Activated CD8-positive, alpha-beta T cell treated with anti-CD3 and anti-CD28 coated beads, Interleukin-2, amount 10 ng/mL, durations not matched to agents 7 days and 5 days (primary cell): Measurements from ENCODE around the gene DNAH17. TPM values are rescaled to one million over a fixed set of nuclear protein-coding genes. Genes with fewer than 3 reads are reported as not detected.

Experiments
- ATAC-seq: fragments of 150-1000 bp; cut with Tn5 transposase; one replicate; pipeline ENCODE4 v1.10.0; 2021; ENCODE audit warnings: moderate library complexity
- CTCF ChIA-PET: fragments of 350-600 bp; sonication (Branson Sonifier 250); formaldehyde crosslinking; loops from one replicate; lab custom pipeline; 2021; ENCODE audit warnings: antibody characterized with exemption; lab: Charles Lee
- POLR2A ChIA-PET: fragments of 350-600 bp; sonication (Branson Sonifier 250); formaldehyde crosslinking; loops from one replicate; lab custom pipeline; 2021; ENCODE audit warnings: antibody characterized with exemption; lab: Charles Lee
- DNase-seq: peaks from one replicate; pipeline ENCODE4 v3.0.0-alpha.2; 2020
- H3K27ac Mint-ChIP-seq: one replicate; pipeline ENCODE4 v1.8.0; 2021; ENCODE audit warnings: mild to moderate bottlenecking, mixed read lengths
- H3K27me3 Mint-ChIP-seq: one replicate; pipeline ENCODE4 v1.8.0; 2021; ENCODE audit warnings: low read depth, mixed read lengths
- H3K36me3 Mint-ChIP-seq: one replicate; pipeline ENCODE4 v1.8.0; 2021; ENCODE audit warnings: low read depth, mixed read lengths
- H3K4me1 Mint-ChIP-seq: one replicate; pipeline ENCODE4 v1.8.0; 2021; ENCODE audit warnings: low read depth, mixed read lengths
- H3K4me3 Mint-ChIP-seq: one replicate; pipeline ENCODE4 v1.8.0; 2021; ENCODE audit warnings: mild to moderate bottlenecking, mixed read lengths
- H3K9me3 Mint-ChIP-seq: one replicate; pipeline ENCODE4 v1.8.0; 2022; ENCODE audit warnings: mixed read lengths; ENCODE audit not compliant: insufficient read depth
- total RNA-seq, 2 experiments: library from RNA; stranded (reverse); gene quantifications; one replicate each; pipeline ENCODE4 v1.2.3, GENCODE V29; 2021

DNAH17 gene
- total RNA-seq, 2 experiments from 2014 or later: 0.10 to 0.61 TPM

GRCh38 chr17:78422872-78423588 lies 154.2 kb downstream of the DNAH17 start:
- H3K36me3 Mint-ChIP-seq: peaks cover 45% of the 10 kb centered on the region
- DNase-seq (no peak), ATAC-seq (no peak)
- H3K9me3 Mint-ChIP-seq: no peaks in the 10 kb centered on the region
- CTCF ChIA-PET: interaction anchor here (1.2 to 6.2 kb wide), 22 partner anchors 13 to 286 kb away, joined by 3 to 86 read pairs (median 6); partner anchors contain the start of gene PGS1
- POLR2A ChIA-PET: no interaction called here
- H3K4me1 Mint-ChIP-seq: peaks cover 13% of the 10 kb centered on the region
- no peak overlapping the region for H3K4me3 Mint-ChIP-seq
- H3K27ac Mint-ChIP-seq: no peak overlapping the region
- no peaks in the 10 kb centered on the region for H3K27me3 Mint-ChIP-seq

- no peak overlapping the region for H3K4me3 Mint-ChIP-seq
- no peaks in the 10 kb centered on the region for H3K27me3 Mint-ChIP-seq
- H3K36me3 Mint-ChIP-seq: peaks cover 49% of the 10 kb centered on the region
- no peak for DNase-seq
- ChIA-PET POLR2A (no interaction called here), CTCF (interaction anchor here (0.9 to 6.2 kb wide), 31 partner anchors 12 to 286 kb away, joined by 3 to 86 read pairs (median 6); partner anchors contain the start of gene PGS1)
- H3K27ac Mint-ChIP-seq: peak overlapping the region; percentile 39
- no peak for ATAC-seq
- H3K9me3 Mint-ChIP-seq: no peaks in the 10 kb centered on the region
- peaks cover 18% of the 10 kb centered on the region for H3K4me1 Mint-ChIP-seq
Observed at GRCh38 chr17:78422267-78422605, 155.0 kb downstream of the DNAH17 start.

- H3K36me3 Mint-ChIP-seq: peaks cover 51% of the 10 kb centered on the region
- DNase-seq: peak; percentile 79
- no peaks in the 10 kb centered on the region for H3K27me3 Mint-ChIP-seq
- peaks cover 23% of the 10 kb centered on the region for H3K4me1 Mint-ChIP-seq
- peak overlapping the region; percentile 39 for H3K27ac Mint-ChIP-seq
- ChIA-PET POLR2A (interaction anchor here (0.6 kb wide), 1 partner anchor 59 kb away, joined by 3 read pairs; no protein-coding TSS in a partner anchor), CTCF (interaction anchor here (0.7 to 6.2 kb wide), 36 partner anchors 11 to 294 kb away, joined by 3 to 86 read pairs (median 5); partner anchors contain the start of gene PGS1)
- ATAC-seq: peak; percentile 82
- no peak overlapping the region for H3K4me3 Mint-ChIP-seq
- no peaks in the 10 kb centered on the region for H3K9me3 Mint-ChIP-seq
Observed at GRCh38 chr17:78421534-78422266, 155.5 kb downstream of the DNAH17 start.

GRCh38 chr17:78421084-78421533 lies 156.1 kb downstream of the DNAH17 start:
- DNase-seq (no peak), ATAC-seq (no peak)
- Mint-ChIP-seq H3K4me3 (no peak overlapping the region), H3K27ac (no peak overlapping the region), H3K9me3 (no peaks in the 10 kb centered on the region), H3K4me1 (peaks cover 29% of the 10 kb centered on the region), H3K36me3 (peaks cover 56% of the 10 kb centered on the region), H3K27me3 (no peaks in the 10 kb centered on the region)
- ChIA-PET POLR2A (no interaction called here), CTCF (interaction anchor here (0.7 to 6.2 kb wide), 32 partner anchors 11 to 295 kb away, joined by 3 to 86 read pairs (median 6); partner anchors contain the start of gene PGS1)

GRCh38 chr17:78419970-78420815 lies 157.0 kb downstream of the DNAH17 start:
- no peak overlapping the region for H3K27ac Mint-ChIP-seq
- POLR2A ChIA-PET: no interaction called here
- H3K4me3 Mint-ChIP-seq: no peak overlapping the region
- DNase-seq (no peak), ATAC-seq (no peak)
- H3K36me3 Mint-ChIP-seq: peaks cover 62% of the 10 kb centered on the region
- H3K9me3 Mint-ChIP-seq: no peaks in the 10 kb centered on the region
- H3K4me1 Mint-ChIP-seq: peaks cover 38% of the 10 kb centered on the region
- H3K27me3 Mint-ChIP-seq: no peaks in the 10 kb centered on the region
- CTCF ChIA-PET: interaction anchor here (1.1 to 6.2 kb wide), 9 partner anchors 28 to 169 kb away, joined by 3 to 86 read pairs (median 9); partner anchors contain the start of gene PGS1

- Mint-ChIP-seq H3K4me3 (no peak overlapping the region), H3K4me1 (peaks cover 55% of the 10 kb centered on the region), H3K36me3 (peaks cover 59% of the 10 kb centered on the region), H3K9me3 (no peaks in the 10 kb centered on the region), H3K27me3 (no peaks in the 10 kb centered on the region), H3K27ac (no peak overlapping the region)
- no peak for DNase-seq
- CTCF ChIA-PET: interaction anchor here (0.7 to 2.5 kb wide), 3 partner anchors 26 to 758 kb away, joined by 3 to 7 read pairs (median 6); no protein-coding TSS in a partner anchor
- no peak for ATAC-seq
- POLR2A ChIA-PET: interaction anchor here (1.0 kb wide), 1 partner anchor 40 kb away, joined by 3 read pairs; no protein-coding TSS in a partner anchor
Observed at GRCh38 chr17:78418326-78419026, 158.7 kb downstream of the DNAH17 start.

GRCh38 chr17:78417531-78417909 lies 159.7 kb downstream of the DNAH17 start:
- Mint-ChIP-seq H3K9me3 (no peaks in the 10 kb centered on the region), H3K4me3 (no peak overlapping the region), H3K36me3 (peaks cover 60% of the 10 kb centered on the region), H3K27ac (peak overlapping the region; percentile 48), H3K4me1 (peaks cover 65% of the 10 kb centered on the region), H3K27me3 (no peaks in the 10 kb centered on the region)
- no peak for DNase-seq
- CTCF ChIA-PET: interaction anchor here (0.8 to 2.5 kb wide), 3 partner anchors 26 to 57 kb away, joined by 3 to 7 read pairs (median 4); no protein-coding TSS in a partner anchor
- no peak for ATAC-seq
- POLR2A ChIA-PET: interaction anchor here (0.7 kb wide), 1 partner anchor 39 kb away, joined by 3 read pairs; the partner anchor contains the start of gene PGS1

- ATAC-seq (no peak), DNase-seq (no peak)
- Mint-ChIP-seq H3K9me3 (no peaks in the 10 kb centered on the region), H3K27me3 (no peaks in the 10 kb centered on the region), H3K4me1 (peaks cover 66% of the 10 kb centered on the region), H3K36me3 (peaks cover 55% of the 10 kb centered on the region), H3K4me3 (peak overlapping the region; percentile 36), H3K27ac (peak overlapping the region; percentile 69)
- CTCF ChIA-PET: interaction anchor here (0.8 to 1.4 kb wide), 6 partner anchors 27 to 165 kb away, joined by 3 to 5 read pairs (median 4); no protein-coding TSS in a partner anchor
- POLR2A ChIA-PET: interaction anchor here (0.7 to 1.2 kb wide), 3 partner anchors 13 to 47 kb away, joined by 3 read pairs; partner anchors contain the start of gene PGS1
Observed at GRCh38 chr17:78416791-78417530, 160.2 kb downstream of the DNAH17 start.

GRCh38 chr17:78415821-78416711 lies 161.1 kb downstream of the DNAH17 start:
- Mint-ChIP-seq H3K4me1 (peaks cover 66% of the 10 kb centered on the region), H3K4me3 (peak overlapping the region; percentile 76), H3K27ac (peak overlapping the region; percentile 69), H3K36me3 (peaks cover 52% of the 10 kb centered on the region), H3K9me3 (no peaks in the 10 kb centered on the region), H3K27me3 (no peaks in the 10 kb centered on the region)
- DNase-seq (no peak), ATAC-seq (no peak)
- POLR2A ChIA-PET: interaction anchor here (0.5 to 1.2 kb wide), 3 partner anchors 13 to 138 kb away, joined by 3 read pairs; no protein-coding TSS in a partner anchor
- CTCF ChIA-PET: interaction anchor here (1.0 to 2.0 kb wide), 5 partner anchors 31 to 164 kb away, joined by 3 to 6 read pairs (median 4); partner anchors contain the start of gene SOCS3
